Nephron progenitor cell (in vitro differentiated cells): ENCODE measurements around the gene SNX21.
"Not testable (repeated sequence)": the region's sequence is repeated elsewhere in the genome, so short reads cannot be mapped to it uniquely, and the experiment has no call there.

ENCODE experiments used
- DNase-seq: peaks from one replicate; pipeline ENCODE4 v3.0.0; 2021
- H3K27ac Mint-ChIP-seq: 2 replicates; pipeline ENCODE4 v1.8.0; 2021; ENCODE audit warnings: mild to moderate bottlenecking, moderate library complexity, mixed read lengths
- H3K27me3 Mint-ChIP-seq: 2 replicates; pipeline ENCODE4 v1.8.0; 2021; ENCODE audit warnings: mild to moderate bottlenecking, low read depth, mixed read lengths; ENCODE audit not compliant: poor library complexity
- H3K36me3 Mint-ChIP-seq: 2 replicates; pipeline ENCODE4 v1.8.0; 2021; ENCODE audit warnings: low read depth, mixed read lengths
- H3K4me1 Mint-ChIP-seq: 2 replicates; pipeline ENCODE4 v1.8.0; 2021; ENCODE audit warnings: mixed read lengths
- H3K4me3 Mint-ChIP-seq: 2 replicates; pipeline ENCODE4 v1.8.0; 2021; ENCODE audit warnings: mild to moderate bottlenecking, moderate library complexity, mixed read lengths
- H3K9me3 Mint-ChIP-seq: 2 replicates; pipeline ENCODE4 v1.8.0; 2021; ENCODE audit warnings: mild to moderate bottlenecking, moderate library complexity, mixed read lengths
- TF ChIP-seq, protein P1 (sequence below): fragments of 200-600 bp; sonication (generic); IDR thresholded peaks from 2 replicates; pipeline ENCODE4 v1.5.0; 2021; ENCODE audit warnings: antibody characterized with exemption

Gene SNX21

DNA sequence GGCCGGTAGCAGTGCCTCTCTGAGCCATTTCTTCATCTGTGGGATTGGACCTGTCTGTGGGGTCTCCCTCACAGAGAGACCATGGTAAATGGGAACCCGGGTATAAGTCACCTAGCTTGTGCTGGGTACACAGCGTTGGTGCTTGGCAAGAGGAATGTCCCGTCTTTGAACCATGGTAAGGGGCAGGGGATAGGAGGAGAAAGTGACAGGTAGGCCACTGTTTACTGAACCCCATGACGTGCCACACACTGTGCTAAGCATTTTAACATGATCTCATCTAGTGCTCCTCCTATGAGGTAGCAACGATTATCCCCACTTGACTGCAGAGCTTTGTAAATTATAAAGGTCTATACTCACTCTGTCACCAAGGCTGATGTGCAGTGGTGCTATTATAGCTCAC, 5.9 kb upstream of the SNX21 start:
- no peak for DNase-seq
- Mint-ChIP-seq H3K27ac (no peak overlapping the region), H3K4me3 (no peak overlapping the region), H3K27me3 (peaks cover 31% of the 10 kb centered on the region), H3K9me3 (no peaks in the 10 kb centered on the region), H3K36me3 (no peaks in the 10 kb centered on the region), H3K4me1 (peaks cover 50% of the 10 kb centered on the region)
- TF ChIP-seq, protein P1, sequence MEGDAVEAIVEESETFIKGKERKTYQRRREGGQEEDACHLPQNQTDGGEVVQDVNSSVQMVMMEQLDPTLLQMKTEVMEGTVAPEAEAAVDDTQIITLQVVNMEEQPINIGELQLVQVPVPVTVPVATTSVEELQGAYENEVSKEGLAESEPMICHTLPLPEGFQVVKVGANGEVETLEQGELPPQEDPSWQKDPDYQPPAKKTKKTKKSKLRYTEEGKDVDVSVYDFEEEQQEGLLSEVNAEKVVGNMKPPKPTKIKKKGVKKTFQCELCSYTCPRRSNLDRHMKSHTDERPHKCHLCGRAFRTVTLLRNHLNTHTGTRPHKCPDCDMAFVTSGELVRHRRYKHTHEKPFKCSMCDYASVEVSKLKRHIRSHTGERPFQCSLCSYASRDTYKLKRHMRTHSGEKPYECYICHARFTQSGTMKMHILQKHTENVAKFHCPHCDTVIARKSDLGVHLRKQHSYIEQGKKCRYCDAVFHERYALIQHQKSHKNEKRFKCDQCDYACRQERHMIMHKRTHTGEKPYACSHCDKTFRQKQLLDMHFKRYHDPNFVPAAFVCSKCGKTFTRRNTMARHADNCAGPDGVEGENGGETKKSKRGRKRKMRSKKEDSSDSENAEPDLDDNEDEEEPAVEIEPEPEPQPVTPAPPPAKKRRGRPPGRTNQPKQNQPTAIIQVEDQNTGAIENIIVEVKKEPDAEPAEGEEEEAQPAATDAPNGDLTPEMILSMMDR, result no peak

DNA sequence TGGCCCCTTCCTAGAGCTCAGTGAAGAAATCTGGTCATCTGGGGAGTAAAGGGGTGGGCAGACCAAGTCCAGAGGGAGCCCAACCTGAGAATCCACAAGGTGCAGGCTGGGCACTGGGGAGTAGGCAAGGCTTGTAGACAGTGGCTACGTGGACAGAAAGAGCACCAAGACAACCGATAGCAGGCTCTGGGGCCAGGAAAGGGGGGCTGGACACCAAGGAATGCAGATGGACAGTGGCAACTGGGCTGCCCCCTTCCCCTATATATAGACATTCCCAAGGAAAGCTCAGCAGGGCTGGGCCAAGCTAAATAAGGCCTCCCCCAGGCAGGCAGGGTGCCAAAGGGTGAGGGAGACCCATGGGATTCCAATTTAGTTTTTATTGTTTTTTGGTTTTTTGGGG, 5.0 kb upstream of the SNX21 start:
- H3K36me3 Mint-ChIP-seq, result no peaks in the 10 kb centered on the region
- no peaks in the 10 kb centered on the region for H3K9me3 Mint-ChIP-seq
- H3K27ac Mint-ChIP-seq, result no peak overlapping the region
- DNase-seq, result no peak
- no peak overlapping the region for H3K4me3 Mint-ChIP-seq
- peaks cover 51% of the 10 kb centered on the region for H3K4me1 Mint-ChIP-seq
- peaks cover 22% of the 10 kb centered on the region for H3K27me3 Mint-ChIP-seq
- TF ChIP-seq, protein P1, result no peak

DNA sequence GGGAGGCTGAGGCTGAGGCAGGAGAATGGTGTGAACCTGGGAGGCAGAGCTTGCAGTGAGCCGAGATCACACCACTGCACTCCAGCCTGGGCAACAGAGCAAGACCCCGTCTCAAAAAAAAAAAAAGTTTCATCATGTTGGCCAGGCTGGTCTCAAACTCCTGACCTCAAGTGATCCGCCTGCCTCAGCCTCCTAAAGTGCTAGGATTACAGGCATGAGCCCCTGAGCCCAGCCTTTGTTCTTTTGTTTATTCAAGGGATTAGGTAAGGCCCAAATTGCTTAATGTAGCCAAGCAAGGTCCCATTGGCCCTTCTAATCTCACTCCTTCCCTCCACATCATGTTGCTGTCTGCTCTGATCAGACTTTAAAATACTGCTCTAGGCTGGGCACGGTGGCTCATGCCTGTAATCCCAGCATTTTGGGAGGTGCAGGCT, 3.9 kb upstream of the SNX21 start:
- DNase-seq, H3K9me3 Mint-ChIP-seq, H3K27ac Mint-ChIP-seq, H3K36me3 Mint-ChIP-seq, H3K4me3 Mint-ChIP-seq: not testable (repeated sequence)
- H3K4me1 Mint-ChIP-seq, result peaks cover 45% of the 10 kb centered on the region
- H3K27me3 Mint-ChIP-seq, result peaks cover 13% of the 10 kb centered on the region

DNA sequence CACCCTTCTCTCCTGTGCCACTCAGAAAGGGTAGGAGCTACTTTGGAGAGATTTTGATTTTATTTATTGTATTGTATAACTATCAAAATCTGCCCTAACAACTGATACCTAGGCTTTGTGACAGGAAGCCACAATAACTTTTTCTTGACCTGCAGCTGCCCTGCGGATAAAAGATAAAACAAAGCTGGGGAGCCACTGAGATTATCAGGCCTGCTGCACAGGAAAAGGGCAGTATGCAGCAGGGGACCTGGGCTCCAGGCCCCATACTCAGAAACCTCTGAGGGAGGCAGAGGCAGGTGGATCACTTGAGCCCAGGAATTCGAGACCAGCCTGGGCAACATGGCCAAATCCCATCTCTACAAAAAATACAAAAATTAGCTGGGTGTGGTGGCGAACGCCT, 980 bp upstream of the SNX21 start:
- peak overlapping the region; percentile 81 for H3K4me3 Mint-ChIP-seq
- H3K4me1 Mint-ChIP-seq, result peaks cover 41% of the 10 kb centered on the region
- H3K27ac Mint-ChIP-seq, result peak overlapping the region; percentile 53
- H3K9me3 Mint-ChIP-seq, result no peaks in the 10 kb centered on the region
- no peak for DNase-seq
- peaks cover 9% of the 10 kb centered on the region for H3K36me3 Mint-ChIP-seq
- TF ChIP-seq, protein P1, result no peak
- H3K27me3 Mint-ChIP-seq, result peaks cover 8% of the 10 kb centered on the region

DNA sequence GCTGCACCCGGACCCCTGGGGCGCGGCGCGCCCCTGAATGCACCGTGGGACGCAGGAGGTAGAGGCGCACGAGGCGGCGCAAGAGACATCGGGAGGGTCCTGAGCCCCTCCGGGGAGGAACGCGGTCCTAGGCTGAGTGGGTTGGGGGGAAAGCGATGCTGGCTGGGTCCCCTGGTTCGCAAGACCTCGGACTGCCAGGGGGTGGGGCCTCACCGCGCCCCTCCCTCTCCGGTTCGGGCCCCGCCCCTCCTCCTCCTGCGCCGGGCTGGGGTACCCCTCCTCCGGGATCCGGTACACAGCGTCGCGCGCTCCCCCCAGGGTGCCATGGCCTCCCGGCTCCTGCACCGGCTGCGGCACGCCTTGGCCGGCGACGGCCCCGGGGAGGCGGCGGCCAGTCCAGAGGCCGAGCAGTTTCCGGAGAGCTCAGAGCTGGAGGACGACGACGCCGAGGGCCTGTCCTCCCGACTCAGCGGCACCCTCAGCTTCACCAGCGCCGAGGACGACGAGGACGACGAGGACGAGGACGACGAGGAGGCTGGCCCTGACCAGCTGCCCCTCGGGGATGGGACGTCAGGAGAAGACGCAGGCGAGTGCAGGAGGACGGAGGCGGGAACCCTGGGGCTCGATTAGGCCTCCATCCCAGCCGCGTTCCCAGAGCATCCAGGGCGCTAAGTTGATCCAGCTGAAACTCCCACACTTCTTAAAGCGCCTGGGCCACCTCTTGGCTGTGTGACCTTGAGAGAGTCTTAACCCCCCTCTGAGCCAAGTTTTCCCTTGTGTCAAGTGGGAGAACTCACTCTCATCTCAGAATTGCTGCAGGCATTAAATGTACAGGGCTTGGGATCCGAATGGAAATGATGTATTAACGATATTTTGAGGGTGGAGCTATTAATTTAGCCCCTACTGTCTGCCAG, 541 bp downstream of the SNX21 start:
- Mint-ChIP-seq H3K27ac (no peak overlapping the region), H3K4me3 (peak overlapping the region; percentile 81), H3K36me3 (peaks cover 9% of the 10 kb centered on the region), H3K4me1 (peaks cover 33% of the 10 kb centered on the region), H3K9me3 (no peaks in the 10 kb centered on the region), H3K27me3 (peaks cover 4% of the 10 kb centered on the region)
- peak; percentile 78 for DNase-seq
- TF ChIP-seq, protein P1, result no peak

DNA sequence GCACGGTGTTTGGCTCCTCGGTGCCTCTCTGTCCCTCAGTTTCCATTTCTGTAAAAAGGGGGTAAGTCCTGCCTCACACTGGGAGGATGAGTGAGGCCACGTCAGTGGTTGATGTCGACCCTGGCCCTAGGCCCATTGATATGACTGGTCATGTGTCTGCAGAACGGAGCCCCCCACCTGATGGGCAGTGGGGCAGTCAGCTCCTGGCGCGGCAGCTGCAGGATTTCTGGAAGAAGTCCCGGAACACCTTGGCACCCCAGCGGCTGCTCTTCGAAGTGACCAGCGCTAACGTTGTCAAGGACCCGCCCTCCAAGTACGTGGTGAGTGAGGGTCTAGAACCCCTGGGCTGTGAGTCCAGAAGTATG, 1.2 kb downstream of the SNX21 start:
- Mint-ChIP-seq H3K27ac (no peak overlapping the region), H3K36me3 (peaks cover 9% of the 10 kb centered on the region), H3K4me3 (peak overlapping the region; percentile 81), H3K9me3 (no peaks in the 10 kb centered on the region), H3K4me1 (peaks cover 33% of the 10 kb centered on the region), H3K27me3 (peaks cover 4% of the 10 kb centered on the region)
- TF ChIP-seq, protein P1, result no peak
- no peak for DNase-seq
